Measurements from ENCODE around the gene KCTD7. TPM values are rescaled to one million over a fixed set of nuclear protein-coding genes. Genes with fewer than 3 reads are reported as not detected.

The KCTD7 gene
- total and polyA plus RNA-seq, 10 of the 15 experiments (the other 5 are each of a cell fraction or from before 2014, with no cell fraction given) = 1.6 to 18.0 (median 9.4) TPM

DNA sequence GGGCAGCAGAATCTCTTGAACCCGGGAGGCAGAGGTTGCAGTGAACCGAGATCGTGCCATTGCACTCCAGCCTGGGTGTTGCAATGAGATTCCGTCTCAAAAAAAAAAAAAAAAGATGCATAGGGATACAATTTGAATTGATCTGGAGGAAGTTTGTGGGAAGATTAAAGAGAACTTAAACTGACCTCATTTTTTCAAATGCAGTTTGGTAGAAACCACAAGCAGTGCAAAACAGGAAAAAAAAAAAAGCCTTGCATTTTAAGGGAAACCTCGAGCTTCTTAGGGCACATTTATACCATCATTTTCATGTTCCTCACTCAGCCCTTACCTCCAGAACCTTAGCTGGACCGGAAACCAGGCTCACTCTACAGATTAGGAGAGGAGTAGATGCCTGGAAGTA is 2.8 kb downstream of the KCTD7 start (continued):
- no peak for TF ChIP-seq SKIL (IDR thresholded peaks at IDR 0.05; ENCODE audit: low read depth, poor library complexity, severe bottlenecking)
- TF ChIP-seq RELB (IDR thresholded peaks at IDR 0.05; ENCODE audit: low read depth) = peak; percentile 19; the same call in 1 of the 2 replicates
- TF ChIP-seq ZNF384 (IDR thresholded peaks at IDR 0.05; ENCODE audit: borderline replicate concordance, low read depth, low read length) = peak; percentile 66; the same call in 1 of the 2 replicates
- no peak for TF ChIP-seq HCFC1 (IDR thresholded peaks at IDR 0.05; ENCODE audit: low read length)
- no peak for TF ChIP-seq ATF2 (IDR thresholded peaks at IDR 0.05; ENCODE audit: low read length)
- no peak for TF ChIP-seq FOXK2 (IDR thresholded peaks at IDR 0.05)
- TF ChIP-seq, protein P1, sequence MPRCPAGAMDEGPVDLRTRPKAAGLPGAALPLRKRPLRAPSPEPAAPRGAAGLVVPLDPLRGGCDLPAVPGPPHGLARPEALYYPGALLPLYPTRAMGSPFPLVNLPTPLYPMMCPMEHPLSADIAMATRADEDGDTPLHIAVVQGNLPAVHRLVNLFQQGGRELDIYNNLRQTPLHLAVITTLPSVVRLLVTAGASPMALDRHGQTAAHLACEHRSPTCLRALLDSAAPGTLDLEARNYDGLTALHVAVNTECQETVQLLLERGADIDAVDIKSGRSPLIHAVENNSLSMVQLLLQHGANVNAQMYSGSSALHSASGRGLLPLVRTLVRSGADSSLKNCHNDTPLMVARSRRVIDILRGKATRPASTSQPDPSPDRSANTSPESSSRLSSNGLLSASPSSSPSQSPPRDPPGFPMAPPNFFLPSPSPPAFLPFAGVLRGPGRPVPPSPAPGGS (IDR thresholded peaks at IDR 0.05; ENCODE audit: borderline replicate concordance, insufficient read depth, low read depth, low read length, poor library complexity, severe bottlenecking) = no peak
- TF ChIP-seq SIX5 (IDR thresholded peaks at IDR 0.05; ENCODE audit: low read depth, low read length, severe bottlenecking) = no peak
- TF ChIP-seq, protein P2, sequence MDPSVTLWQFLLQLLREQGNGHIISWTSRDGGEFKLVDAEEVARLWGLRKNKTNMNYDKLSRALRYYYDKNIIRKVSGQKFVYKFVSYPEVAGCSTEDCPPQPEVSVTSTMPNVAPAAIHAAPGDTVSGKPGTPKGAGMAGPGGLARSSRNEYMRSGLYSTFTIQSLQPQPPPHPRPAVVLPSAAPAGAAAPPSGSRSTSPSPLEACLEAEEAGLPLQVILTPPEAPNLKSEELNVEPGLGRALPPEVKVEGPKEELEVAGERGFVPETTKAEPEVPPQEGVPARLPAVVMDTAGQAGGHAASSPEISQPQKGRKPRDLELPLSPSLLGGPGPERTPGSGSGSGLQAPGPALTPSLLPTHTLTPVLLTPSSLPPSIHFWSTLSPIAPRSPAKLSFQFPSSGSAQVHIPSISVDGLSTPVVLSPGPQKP (IDR thresholded peaks at IDR 0.05; ENCODE audit: low read depth, low read length) = no peak
- no peak for TF ChIP-seq PML (IDR thresholded peaks at IDR 0.05; ENCODE audit: low read length)
- TF ChIP-seq ZSCAN29 (IDR thresholded peaks at IDR 0.05) = no peak
- no peak for TF ChIP-seq USF2 (IDR thresholded peaks at IDR 0.05; ENCODE audit: borderline replicate concordance, low read depth, low read length)
- TF ChIP-seq, protein P3, sequence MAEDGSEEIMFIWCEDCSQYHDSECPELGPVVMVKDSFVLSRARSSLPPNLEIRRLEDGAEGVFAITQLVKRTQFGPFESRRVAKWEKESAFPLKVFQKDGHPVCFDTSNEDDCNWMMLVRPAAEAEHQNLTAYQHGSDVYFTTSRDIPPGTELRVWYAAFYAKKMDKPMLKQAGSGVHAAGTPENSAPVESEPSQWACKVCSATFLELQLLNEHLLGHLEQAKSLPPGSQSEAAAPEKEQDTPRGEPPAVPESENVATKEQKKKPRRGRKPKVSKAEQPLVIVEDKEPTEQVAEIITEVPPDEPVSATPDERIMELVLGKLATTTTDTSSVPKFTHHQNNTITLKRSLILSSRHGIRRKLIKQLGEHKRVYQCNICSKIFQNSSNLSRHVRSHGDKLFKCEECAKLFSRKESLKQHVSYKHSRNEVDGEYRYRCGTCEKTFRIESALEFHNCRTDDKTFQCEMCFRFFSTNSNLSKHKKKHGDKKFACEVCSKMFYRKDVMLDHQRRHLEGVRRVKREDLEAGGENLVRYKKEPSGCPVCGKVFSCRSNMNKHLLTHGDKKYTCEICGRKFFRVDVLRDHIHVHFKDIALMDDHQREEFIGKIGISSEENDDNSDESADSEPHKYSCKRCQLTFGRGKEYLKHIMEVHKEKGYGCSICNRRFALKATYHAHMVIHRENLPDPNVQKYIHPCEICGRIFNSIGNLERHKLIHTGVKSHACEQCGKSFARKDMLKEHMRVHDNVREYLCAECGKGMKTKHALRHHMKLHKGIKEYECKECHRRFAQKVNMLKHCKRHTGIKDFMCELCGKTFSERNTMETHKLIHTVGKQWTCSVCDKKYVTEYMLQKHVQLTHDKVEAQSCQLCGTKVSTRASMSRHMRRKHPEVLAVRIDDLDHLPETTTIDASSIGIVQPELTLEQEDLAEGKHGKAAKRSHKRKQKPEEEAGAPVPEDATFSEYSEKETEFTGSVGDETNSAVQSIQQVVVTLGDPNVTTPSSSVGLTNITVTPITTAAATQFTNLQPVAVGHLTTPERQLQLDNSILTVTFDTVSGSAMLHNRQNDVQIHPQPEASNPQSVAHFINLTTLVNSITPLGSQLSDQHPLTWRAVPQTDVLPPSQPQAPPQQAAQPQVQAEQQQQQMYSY (CRISPR knock-in tag; IDR thresholded peaks at IDR 0.05) = no peak
- TF ChIP-seq FOXM1 (IDR thresholded peaks at IDR 0.05; ENCODE audit: low read depth, low read length) = no peak
- TF ChIP-seq RUNX3 (IDR thresholded peaks at IDR 0.05; ENCODE audit: low read length) = peak; percentile 91
- TF ChIP-seq EP300 (IDR thresholded peaks at IDR 0.05; ENCODE audit: borderline replicate concordance in 1 of 2, control insufficient read depth in 1 of 2, low read depth in 2 of 2, low read length in 2 of 2) = no peak
- TF ChIP-seq ZZZ3 (IDR thresholded peaks at IDR 0.05; ENCODE audit: control insufficient read depth, insufficient read length, low read depth) = no peak
